Measurements from ENCODE around the gene SNX10.

Gene SNX10

DNA sequence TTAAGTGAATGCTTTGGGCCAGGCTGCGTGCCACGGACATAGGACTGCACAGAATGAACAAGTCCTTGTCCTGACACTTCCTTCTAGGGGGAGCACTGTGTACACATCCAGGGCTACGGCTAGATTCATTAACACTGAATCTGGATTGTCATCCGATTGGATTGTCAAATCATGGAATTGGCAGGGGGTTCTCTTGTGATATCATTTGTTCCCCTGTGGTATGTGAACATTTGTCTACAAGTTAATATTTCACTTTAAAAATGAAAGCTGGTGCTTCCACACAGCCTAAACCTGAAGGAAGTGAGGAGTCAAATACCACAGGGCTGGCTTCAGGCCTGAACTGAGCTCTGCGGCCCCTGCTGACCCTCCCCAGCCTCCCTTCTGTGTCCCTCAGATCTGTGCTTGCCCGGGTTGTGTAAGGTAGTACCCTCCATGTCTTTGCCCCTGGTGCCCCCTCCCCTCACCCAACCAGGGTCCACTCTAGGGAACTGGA lies 75.6 kb downstream of the SNX10 start:
- DNase-seq (ENCODE audit: low read depth, low spot score): no peak

DNA sequence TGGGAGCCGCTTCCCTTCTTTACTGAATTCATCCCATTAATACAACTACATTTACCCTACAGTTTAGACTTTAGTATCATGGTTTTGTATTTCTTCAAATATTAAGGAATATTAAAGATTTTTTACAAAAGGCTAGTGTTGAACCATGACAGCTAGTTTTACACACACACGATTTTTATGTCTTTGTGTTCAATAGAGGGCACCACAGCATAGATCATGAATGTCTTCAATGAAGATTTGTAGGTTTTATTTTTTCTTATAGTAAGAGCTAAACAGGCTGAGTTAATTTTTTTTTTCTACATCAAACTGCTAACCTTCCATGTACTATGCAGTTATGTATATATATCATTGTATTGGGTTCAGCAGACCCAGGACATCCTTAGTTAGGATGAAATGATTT lies 76.9 kb downstream of the SNX10 start:
- DNase-seq (ENCODE audit: low read depth, low spot score): no peak

DNA sequence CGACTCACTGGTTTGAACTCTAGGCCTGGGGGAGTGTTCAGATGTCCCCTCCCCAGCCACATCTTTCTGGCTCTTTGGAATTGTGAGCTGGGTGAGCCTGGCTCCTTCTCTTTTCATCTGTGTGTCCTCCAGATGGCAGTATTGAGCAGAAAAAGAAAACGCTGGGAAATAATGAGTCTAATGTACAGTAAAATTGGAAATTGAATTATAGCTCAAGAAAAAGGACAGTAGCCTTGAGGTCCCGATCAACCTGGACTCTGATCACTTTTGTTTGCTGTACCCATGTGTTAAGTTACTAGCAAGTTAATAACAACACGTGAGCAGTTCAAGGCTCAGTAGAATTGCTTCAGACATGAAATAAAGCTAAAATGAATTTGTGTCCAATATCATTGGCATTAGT lies 77.9 kb downstream of the SNX10 start:
- DNase-seq (ENCODE audit: low read depth, low spot score): no peak

DNA sequence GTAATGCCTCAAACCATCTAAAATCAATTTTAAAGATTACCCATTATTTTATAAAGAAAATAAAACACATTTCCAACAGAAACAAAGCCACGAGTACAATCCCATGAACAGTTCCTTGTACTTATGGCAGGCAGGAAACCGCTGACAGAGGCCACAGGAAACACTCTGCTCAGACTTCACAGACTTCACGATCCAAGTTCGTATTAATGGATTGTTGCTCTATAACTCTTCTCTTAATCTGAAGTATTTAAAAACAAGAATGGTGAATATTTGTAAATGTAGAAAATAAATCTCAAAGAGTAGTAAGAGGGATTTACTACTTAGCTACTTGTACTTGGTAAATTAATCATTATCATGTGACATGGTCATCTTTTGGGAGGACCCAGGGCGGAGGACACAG lies 78.3 kb downstream of the SNX10 start:
- DNase-seq (ENCODE audit: low read depth, low spot score): no peak

DNA sequence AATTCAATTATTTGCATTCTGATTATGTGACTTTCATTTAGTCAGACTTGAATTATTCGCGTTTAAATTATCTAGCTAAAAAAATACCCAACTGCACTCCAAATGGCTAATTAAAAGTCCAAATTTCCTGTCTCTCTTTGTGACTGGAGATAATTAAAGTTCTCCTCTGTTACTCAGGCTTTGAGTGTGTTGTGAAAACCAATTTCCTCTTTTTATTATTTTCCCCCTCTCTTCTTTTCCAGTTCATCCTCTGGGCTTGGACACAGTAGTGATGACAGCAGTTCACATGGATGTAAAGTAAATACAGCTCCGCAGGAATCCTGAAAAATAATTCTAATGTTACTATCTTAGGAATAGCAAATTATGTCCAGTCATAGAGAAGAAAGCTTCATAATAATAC lies 80.6 kb downstream of the SNX10 start:
- no peak for DNase-seq (ENCODE audit: low read depth, low spot score)

GRCh38 chr7:26372704-26373103 lies 81.0 kb downstream of the SNX10 start:
- no peak for DNase-seq (ENCODE audit: low read depth, low spot score)

- DNase-seq (ENCODE audit: low read depth, low spot score): no peak
Observed at GRCh38 chr7:26374647-26375373, 83.1 kb downstream of the SNX10 start.

DNA sequence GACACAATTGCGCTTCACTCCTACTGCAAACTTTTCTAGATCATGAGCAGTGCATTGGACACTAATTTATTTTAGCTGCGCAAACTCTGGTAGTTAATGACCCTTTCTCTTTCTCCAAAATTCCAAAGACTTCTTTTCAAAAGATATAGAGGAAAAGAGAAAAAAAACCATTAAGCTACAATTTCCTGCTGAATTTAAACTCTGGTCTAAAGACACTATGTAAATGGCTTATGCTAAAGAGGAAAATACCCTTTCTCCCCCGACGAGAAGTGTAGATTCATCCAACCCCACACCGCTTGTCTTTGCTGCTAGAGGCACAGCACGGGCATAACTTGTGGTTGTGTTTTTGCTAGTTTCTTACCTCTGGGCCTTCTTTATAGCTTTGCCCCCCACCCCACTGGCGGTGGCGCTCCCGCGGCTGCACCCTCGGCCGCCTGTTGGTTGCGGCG lies 84.1 kb downstream of the SNX10 start:
- DNase-seq (ENCODE audit: low read depth, low spot score): no peak

GRCh38 chr7:26376175-26376917 lies 84.7 kb downstream of the SNX10 start:
- DNase-seq (ENCODE audit: low read depth, low spot score): no peak

DNA sequence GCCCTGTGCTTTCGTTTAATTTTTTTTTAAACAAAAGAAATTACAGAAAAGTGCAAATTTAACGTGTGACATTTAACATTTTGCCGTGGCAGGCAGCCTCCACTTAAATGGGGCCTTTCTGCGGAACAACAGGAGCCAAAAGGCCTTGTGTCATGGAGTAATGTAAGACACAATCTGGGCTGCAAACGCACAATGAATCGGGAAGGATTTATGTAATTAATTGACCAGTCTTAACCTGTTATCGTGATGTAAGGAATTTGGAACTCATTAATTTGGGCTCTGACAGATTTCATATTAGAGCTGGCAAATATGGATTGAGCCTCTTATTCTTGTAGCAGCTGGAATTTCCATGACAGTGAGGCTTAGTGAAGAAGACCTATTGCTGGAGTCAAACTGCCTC lies 86.4 kb downstream of the SNX10 start:
- DNase-seq (ENCODE audit: low read depth, low spot score): no peak

GRCh38 chr7:26379711-26380110 lies 88.0 kb downstream of the SNX10 start:
- no peak for DNase-seq (ENCODE audit: low read depth, low spot score)

- DNase-seq (ENCODE audit: low read depth, low spot score): no peak
Observed at GRCh38 chr7:26381476-26382353, 90.1 kb downstream of the SNX10 start.

DNA sequence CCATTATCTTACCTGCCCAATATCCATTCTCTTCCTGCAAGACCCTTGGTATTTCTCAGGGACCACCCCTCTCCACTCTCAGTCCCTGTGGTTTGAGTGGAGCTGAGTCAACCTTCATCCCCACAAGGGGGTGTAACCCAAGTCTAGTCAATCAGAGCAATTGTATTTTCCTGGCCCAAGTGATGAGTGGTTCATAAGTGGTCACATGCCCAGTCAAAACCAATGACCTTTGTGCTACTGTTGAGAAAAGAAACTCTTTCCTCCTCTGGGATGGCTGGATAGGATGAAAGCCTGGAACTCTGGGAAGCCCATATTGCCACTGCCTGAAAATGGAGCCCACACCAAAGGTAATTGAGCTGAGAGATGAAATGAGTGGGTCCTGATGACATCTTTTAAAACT lies 93.6 kb downstream of the SNX10 start:
- no peak for DNase-seq (ENCODE audit: low read depth, low spot score)

DNA sequence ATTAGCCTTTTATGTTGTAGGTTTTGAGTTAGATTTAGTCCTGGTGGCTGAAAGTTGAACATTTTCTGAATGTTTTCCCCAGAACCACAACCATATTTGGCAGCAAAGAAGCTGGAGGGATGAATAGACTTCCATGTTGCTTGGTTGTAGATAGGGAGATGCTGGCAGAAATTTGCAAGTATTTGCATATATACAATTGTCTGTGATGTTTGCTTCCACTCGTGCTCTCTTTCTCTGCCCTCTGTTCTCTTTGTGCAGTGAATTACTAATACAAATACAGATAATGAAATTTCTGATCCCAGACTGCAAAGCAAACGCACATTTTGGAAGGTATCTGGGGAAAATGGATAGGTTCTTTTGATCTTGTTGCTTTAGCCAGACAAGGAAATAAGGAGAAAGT lies 96.1 kb downstream of the SNX10 start:
- DNase-seq (ENCODE audit: low read depth, low spot score): no peak

GRCh38 chr7:26388256-26388655 lies 96.6 kb downstream of the SNX10 start:
- no peak for DNase-seq (ENCODE audit: low read depth, low spot score)

GRCh38 chr7:26390016-26390415 lies 98.4 kb downstream of the SNX10 start:
- no peak for DNase-seq (ENCODE audit: low read depth, low spot score)

GRCh38 chr7:26393818-26394217 lies 102.2 kb downstream of the SNX10 start:
- DNase-seq (ENCODE audit: low read depth, low spot score): no peak

DNA sequence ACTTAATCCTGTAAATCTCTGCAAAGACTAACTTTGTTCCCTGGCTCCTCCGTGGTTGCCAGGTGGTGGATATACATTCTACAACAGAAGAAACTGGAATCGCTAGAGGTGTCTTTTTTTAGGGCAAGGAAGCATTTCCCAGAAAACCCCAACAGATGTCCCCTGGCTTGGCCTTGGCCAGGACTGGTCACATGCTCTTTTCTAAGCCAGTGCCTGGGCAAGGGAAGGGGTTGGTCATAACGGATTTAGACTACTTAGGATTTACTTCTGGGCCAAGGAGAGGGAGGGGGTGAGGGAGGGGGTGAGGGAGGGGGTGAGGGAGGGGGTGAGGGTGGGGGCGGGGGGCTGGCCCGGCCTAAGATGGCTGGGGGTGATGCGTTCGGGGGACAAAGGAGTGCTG lies 105.7 kb downstream of the SNX10 start:
- no peak for DNase-seq (ENCODE audit: low read depth, low spot score)

GRCh38 chr7:26397796-26398426 lies 106.2 kb downstream of the SNX10 start:
- no peak for DNase-seq (ENCODE audit: low read depth, low spot score)

DNA sequence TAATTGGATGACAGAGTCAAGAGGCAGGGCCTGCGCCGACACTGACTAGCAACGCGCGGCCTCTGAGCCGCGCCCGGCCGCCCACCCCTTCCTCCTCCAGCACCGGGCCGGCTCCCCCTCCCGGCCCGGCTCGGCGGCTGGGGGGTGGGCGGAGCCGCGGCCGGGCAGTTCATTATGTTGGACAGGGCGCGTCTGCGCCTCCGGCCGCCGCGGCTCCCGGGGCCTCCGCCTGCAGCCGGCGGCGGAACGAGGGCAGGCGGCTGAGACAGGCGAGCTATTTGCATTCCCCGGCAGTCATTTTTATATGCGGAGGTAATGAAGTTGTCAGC lies 106.7 kb downstream of the SNX10 start:
- no peak for DNase-seq (ENCODE audit: low read depth, low spot score)

- no peak for DNase-seq (ENCODE audit: low read depth, low spot score)
Observed at GRCh38 chr7:26398756-26399509, 107.3 kb downstream of the SNX10 start.
